HG03280 (cell line): ENCODE results near the gene GLYATL1B.
"Not testable (repeated sequence)": the region's sequence is repeated elsewhere in the genome, so short reads cannot be mapped to it uniquely, and the experiment has no call there.

Experiments used
- ATAC-seq: cut with Tn5 transposase; IDR thresholded peaks from one replicate; pipeline ENCODE4 v1.9.1; 2021; ENCODE audit warnings: mild to moderate bottlenecking, moderate library complexity; ENCODE audit not compliant: unreplicated experiment

The GLYATL1B gene, protein sequence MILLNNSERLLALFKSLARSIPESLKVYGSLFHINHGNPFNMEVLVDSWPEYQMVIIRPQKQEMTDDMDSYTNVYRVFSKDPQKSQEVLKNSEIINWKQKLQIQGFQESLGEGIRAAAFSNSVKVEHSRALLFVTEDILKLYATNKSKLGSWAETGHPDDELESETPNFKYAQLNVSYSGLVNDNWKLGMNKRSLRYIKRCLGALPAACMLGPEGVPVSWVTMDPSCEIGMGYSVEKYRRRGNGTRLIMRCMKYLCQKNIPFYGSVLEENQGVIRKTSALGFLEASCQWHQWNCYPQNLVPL

DNA sequence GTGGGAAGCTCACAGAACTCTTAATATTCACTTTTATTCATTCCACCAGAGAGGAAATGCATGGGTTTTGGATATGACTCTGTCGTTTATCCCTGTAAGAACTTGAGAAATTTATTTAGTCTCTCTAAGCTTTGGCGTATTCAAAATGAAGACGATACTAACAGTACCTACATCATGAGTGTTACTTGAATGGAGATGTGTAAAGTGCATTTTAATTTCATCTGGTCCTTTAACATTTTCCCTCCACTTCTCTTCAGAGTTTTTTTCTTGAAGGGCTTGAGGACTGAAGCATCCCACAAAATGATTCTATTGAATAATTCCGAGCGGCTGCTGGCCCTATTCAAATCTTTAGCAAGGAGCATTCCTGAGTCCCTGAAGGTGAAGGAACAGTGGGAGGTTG lies at the start of gene GLYATL1B:
Gene GLYATL1B, plus strand, starts transcription at position 301 of the 400 bp plus-strand sequence. Its CDS starts 0 bp downstream, at position 301.
- ATAC-seq = not testable (repeated sequence)

DNA sequence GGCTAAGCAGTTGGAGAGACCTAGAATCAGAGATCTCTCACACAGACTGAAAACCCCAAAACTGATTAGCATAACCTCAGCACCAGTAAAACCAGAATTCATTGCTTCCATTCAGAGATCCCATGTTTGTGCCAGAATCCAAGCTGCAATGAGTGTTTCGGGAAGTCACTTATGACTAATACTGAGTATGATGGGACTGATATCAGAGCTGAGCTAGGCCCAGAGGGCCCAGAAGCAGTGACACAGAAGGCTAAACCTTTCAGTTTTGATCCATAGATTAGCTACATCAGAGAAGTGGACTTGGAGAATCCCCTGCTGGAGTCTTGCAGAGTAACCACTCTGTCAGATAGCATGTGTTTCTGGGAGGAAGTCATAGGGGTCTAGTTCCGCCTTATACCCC lies 49.6 kb upstream of the GLYATL1B start:
- ATAC-seq = not testable (repeated sequence)

DNA sequence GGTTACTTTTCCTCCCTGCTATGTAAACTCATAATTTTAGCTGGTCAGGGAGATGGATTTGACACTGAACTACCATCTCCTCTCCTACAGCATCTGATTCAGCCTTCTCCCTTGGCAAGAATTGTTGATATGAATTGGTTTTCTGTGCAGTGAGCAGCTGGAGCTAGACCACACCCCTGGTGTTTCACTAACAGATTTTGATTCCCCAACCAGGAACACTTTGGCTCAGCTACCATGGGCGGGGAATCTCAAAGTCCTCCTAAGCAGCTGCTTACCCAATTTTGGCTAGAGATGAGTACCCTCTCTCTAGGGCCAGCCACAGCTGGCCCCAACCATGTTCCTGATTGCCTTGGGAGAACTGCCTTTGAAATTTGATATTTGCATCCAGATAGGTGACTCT lies 48.7 kb upstream of the GLYATL1B start:
- not testable (repeated sequence) for ATAC-seq

DNA sequence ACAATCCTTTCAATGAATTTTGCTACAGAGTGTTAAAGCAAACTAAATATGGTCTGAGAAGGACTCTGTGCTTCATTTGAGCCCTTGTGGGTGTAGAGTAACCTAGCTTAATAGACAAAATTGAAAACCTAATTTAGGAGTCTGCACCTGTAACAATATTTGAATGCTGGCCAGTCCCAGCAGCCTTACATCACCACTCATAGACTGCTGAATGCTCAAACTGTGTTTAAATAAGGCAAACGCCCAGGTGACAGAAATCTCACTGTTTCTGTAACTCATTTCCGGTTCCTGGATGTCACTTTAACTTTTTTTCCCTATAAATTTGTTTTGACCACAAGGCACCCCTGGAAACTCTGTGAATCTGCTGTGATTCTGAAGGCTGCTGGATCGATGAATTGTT lies 45.5 kb upstream of the GLYATL1B start:
- no peak for ATAC-seq

DNA sequence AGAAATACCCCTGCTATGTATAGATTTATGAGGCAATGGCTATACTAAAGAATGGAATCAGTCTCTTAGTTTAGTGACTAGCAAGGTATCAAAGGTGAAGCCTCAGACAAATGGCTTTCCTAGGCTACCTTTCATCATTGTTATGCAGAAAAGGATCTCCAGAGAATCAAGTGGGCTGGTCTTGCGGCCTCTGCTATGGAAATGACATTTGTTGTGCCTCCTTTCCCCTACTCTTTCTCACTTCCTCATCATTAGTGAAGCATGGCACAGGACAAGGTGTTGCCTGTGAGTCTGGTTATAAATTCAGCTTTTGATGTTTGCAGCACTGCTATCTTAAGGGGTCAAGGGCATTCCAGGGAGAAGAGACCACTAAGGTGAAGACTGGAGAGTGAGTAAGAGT lies 34.7 kb upstream of the GLYATL1B start:
- ATAC-seq = not testable (repeated sequence)

DNA sequence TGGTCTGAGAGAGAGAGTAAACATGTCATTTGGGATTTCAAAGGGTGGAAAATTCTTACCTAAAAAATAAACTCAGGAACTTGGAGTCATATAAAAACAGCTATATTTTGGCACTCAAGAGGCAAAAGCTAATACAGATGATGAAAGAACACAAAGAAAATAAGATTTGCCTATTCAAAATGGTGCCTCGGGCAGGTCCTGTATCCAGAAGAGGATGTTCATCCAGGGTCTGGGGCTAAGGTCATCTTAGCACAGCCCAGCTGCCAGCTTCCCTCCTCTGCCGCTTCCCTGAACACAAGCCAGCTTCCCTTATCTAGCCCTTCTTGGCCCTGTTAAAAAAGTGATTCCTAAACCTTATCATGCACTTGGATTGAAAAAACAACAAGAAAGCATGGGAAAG lies 33.8 kb upstream of the GLYATL1B start:
- ATAC-seq = not testable (repeated sequence)

DNA sequence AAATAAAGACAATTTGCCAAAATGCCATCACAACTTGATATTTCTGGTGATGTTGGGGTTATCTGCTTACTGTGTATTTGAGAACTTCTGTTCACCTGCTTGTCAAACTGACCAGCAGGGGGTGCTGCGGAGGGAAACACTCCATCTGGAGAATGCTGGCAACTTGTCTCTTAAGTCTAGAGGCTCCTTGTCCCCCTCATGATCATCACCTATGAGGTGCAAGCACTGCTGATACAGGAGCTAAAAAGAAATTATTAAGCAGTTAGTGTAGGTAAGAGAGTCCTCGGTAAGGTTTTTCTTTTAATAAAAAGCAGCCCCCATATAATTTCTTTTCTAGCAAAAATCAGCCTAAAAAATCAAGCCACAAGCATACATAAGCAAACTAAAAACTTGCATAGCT lies 32.7 kb upstream of the GLYATL1B start:
- peak; percentile 72 for ATAC-seq

DNA sequence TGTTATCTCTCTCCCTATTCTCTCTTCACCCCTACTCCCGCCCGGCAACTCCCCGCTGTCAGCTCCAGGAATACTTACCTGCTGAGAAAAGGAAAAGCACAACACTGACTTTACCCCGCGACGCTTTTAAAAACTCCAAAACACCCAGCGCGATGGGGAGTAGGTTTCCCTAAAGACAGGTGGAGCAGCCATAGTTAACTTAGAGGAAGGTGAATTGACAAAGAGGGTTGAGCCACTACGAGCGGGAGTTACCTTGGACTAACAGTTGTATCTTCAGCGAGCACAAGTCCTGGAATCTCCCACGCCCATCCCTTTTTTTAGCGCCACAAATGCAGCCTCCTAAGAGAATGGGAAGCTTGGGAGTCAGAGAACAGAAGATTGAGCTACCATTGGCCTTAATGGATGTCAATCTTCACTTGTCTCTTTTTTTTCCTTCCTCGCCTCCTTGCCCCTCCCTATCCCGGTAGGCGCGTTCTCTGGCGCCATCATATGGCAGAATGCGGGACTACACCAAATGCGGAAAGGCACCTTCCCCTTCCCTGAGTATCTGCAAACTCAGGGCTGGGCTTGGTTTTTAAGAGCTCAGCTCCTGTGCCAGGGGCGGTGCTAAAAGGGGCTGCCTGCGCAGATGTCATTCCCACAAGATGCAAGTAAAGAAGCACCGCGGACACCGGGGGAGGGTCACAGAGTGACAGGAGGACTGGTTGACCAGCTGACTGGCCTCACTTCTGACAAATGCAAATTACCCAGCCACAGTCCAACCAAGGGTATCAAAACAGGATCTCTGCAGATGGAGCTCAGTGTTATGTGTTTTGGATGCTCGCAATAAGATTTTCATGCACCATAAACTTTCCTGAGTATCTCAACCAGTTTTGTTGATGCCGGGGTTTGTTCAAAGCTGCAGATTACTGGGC lies 27.7 kb upstream of the GLYATL1B start:
- ATAC-seq = peak; percentile 91

DNA sequence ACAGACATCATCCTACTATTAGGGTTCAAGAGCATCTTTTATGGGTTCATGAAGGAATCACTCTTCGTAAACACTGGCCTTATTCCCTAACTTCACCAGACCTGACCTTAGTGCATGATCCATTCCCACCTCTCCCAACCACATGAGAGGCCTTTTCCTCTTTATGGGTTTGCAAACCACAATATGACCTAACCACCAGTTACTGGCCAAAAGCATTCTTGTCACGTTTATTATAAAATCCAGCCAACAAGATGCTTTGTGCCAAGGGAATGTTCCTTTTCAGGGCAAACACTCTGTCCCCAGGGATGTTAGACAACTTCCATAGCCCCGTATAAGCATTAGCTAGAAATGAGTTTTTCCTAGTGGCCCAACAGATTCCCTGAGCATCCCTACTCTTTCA lies 26.0 kb upstream of the GLYATL1B start:
- not testable (repeated sequence) for ATAC-seq

DNA sequence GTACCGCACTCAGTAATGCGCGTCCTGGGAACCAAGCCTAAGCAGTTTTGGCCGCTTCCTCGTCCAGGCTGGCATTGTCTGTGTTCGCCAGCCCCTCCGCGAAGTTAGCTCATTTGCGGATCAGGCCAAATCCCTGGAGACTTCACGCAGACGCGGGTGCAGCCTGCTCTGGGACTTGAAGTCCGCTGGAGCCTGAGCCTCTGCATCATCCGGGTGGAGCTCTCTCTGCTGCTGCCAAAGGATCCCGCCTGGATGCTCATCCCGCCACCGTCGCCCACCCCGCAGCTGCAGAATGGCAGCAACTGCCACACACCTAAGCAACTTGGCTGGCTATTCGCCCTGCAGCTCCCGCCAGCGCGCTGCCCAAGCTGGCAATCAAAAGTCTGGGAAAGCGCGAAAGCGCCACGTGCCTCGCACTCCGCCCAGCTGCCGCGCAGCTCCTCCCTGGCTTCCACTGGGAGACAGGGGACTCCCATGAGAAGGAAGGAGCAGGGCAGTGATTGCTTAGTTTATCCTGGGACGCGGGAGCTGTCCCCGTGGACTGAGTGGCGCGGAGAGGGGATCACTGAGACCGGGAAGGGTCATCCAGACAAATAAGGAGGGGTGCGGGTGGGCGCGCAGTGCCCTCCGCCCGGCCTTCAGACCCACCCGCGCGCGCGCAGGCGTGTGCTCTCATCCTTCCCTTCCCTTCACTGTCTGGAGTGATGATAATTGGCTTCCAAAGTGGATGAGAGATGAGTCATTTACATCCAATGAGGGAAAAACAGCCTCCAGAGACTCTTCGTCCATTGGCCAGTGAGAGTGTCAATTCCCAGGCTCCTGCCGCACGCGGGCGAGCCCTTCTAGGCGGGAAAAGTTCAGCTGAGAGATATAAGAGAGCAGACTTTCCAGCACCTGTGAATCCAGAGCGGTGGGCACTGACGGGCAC lies 23.2 kb upstream of the GLYATL1B start:
- ATAC-seq = no peak

DNA sequence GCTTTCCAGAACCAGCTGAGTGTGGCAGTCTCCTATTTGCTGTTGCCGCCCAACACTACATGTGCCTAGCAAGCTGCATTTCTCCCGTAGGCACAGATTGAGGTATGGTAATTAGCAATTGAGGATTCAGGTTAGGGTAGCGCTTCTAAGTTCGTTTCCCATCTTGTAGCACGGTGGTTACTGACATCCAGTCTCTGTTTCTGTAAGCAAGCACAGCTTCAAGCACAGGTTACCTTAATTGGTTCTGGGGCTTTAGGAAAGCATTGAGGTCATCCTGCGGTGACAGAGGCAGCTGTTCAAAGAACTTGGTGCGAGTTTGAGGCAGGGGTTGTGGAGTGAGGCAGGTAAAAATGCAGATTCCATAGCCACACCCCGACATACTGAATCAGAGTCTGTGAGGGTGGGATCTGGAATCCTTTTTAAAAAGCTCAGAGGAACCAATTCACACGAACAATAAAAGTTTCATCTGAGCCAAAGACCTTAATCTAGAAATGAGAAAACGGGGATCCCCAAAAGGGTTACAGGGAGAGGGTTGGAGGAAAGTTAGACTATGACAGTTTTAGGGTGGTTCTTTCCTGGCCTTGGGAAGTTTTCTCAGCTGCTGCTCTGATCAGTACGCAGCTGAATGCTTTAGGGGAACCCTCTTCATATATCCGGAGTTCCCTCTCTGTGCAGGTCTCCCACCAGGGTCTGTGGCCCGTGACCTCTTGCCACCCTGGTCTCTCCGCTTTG lies 21.9 kb upstream of the GLYATL1B start:
- ATAC-seq = peak; percentile 62

DNA sequence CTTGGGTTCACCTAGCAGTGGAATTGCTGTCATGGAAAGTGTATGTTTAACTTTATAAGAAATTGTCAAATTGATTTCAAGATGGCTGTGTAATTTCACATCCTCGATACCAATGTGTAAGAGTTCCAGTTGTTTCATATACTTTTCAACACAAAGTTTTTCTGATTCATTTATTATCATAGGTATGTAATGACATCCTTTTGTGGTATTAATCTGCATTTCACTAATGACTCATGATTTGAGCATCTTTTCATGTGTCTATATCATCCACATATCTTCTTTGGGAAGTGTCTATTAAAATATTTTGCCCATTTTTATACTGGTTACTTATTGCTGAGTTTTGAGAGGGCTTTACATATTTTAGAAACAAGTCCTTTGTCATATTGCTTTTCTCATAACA lies 17.0 kb upstream of the GLYATL1B start:
- no peak for ATAC-seq

DNA sequence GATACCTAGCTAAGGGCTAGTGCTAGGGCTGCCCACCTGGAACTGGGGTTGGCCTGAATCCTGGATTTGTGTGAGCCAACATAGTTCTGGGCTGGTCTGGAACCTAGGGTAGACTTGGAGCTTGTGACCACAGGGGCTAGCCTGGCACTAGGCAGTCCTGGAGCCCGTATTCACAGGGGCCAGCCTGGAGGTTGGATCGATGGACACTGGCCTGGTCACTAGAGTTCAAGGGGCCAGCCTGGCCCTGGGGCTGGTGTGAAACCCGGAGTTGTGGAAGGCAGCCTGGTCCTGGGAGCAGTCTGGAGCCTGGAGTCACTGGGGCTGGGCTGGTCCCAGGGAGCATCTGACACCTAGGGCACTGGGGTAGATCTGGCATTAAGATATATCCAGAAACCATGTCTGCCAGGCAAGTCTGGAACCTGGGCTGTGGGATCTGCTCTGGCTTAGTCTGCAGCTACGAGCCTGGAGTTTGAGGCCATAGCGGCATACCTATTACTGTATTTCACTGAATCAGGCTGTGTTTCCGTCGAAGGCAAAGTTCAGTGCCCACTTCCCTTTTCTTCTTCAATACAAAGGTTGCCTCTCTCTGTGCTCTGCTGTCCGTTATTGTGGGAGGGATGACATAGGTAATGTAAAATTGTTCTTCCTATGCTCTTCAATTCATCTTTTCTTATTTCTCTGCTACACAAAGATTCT lies 9.1 kb upstream of the GLYATL1B start:
- peak; percentile 77 for ATAC-seq

DNA sequence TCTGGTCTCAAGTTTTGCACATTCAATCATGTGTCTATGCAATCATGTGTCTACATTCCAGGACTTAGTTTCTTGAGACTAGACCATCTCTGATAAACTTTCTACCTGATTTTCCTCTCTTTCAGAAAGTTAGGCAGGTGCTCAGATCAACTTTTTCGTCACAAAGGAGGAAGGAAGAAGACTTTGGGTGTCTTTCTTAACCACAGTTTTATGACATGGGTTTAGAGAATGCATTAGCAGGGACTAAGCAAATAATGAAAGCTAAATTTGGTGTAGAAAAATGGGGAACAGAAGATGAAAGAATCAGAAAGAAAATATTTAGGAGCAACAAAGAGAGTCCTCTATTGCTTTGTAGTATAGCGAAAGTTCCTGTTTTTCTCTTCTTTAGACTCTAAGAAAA lies 7.7 kb upstream of the GLYATL1B start:
- ATAC-seq = no peak

DNA sequence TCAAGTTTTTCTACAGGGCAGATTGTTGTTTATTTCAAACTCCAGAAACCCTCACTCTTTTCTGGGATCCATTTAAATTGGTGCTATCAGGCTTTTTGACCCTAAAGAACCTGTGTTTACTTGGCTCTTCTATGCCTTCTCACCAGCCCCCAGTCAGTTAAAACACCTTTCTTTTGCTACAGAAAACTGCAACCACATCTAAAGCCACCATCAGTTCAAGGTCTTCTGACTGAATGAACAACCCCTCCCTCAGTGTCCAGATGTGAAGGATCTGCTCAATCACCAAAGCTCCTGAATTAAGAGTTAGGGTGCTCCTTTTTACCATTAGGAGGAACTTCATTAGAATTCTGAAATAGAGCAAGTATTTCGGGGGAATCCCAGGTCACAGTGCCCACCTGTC lies 7.0 kb upstream of the GLYATL1B start:
- ATAC-seq = no peak

DNA sequence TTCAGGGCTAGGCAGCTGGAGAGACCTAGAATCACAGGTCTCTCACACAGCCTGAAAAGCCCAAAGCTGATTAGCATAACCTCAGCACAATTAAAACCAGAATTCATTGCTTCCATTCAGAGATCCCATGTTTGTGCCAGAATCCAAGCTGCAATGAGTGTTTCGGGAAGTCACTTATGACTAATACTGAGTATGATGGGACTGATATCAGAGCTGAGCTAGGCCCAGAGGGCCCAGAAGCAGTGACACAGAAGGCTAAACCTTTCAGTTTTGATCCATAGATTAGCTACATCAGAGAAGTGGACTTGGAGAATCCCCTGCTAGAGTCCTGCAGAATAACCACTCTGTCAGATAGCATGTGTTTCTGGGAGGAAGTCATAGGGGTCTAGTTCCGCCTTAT lies 5.7 kb upstream of the GLYATL1B start:
- ATAC-seq = not testable (repeated sequence)

DNA sequence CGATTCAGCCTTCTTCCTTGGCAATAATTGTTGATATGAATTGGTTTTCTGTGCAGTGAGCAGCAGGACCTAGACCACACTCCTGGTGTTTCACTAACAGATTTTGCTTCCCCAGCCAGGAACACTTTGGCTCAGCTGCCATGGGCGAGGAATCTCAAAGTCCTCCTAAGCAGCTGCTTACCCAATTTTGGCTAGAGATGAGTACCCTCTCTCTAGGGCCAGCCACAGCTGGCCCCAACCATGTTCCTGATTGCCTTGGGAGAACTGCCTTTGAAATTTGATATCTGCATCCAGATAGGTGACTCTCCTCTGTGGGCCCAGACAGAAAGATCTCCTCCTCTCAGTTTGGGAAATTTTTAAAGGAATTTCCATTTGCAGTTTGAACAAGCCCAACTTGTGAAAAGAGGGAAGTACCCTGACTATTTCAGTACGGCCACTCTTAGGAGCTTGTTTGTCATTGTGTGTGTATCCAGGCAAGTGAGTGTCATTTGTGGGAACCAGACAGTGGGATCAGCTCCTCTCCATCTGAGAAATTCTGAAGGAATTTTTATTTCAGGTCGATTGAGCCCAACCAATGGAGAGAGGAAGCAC lies 4.6 kb upstream of the GLYATL1B start:
- ATAC-seq = not testable (repeated sequence)

DNA sequence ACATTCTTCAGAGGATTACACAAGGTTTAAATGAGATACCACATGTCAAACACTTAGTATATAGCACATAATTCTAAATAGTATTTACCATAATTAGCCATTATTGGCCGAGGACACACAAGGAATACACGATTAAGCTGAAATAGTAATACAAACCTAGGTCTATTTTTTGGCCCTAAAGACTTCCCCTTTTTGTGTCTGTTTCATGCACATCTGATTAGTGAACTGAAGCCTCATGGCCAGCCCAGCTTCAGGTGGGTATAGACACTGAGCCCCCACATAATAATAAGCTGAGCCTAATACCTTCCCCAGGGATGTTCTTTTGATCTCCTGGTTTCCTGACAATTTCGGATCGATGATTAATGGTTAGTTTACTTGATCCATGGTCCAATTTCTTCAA lies 2.1 kb downstream of the GLYATL1B start:
- no peak for ATAC-seq

DNA sequence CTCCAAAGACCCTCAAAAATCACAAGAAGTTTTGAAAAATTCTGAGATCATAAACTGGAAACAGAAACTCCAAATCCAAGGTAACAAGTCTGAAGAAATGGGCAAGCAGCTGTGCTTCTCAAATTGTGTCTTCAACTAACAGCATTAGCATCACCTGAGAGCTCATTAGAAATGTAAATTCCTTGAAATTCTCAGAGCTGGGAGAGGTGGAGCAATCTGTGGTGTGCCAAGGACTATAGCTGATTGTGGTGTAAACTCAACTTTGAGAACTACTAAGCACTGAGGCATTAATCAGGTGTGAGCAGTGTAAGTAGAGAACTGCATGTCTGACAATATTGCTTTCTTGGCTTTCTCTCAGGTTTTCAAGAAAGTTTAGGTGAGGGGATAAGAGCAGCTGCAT lies 7.5 kb downstream of the GLYATL1B start:
- ATAC-seq = not testable (repeated sequence)
